Measurements from ENCODE around the gene ZNF655. TPM values are rescaled to one million over a fixed set of nuclear protein-coding genes. Genes with fewer than 3 reads are reported as not detected.
"Not testable (repeated sequence)": the region's sequence is repeated elsewhere in the genome, so short reads cannot be mapped to it uniquely, and the experiment has no call there.

Gene ZNF655
- total RNA-seq, 1 donor from 2014 or later: 56.0 TPM

DNA sequence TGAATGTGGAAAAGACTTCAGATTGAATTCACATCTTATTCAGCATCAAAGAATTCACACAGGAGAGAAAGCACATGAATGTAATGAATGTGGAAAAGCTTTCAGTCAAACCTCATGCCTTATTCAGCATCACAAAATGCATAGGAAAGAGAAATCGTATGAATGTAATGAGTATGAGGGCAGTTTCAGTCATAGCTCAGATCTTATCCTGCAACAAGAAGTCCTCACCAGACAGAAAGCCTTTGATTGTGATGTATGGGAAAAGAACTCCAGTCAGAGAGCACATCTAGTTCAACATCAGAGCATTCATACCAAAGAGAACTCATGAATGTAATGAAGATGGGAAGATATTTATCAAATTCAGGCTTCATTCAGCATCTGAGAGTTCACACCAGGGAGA is 14.8 kb downstream of the ZNF655 start:
- TF ChIP-seq, protein P1, sequence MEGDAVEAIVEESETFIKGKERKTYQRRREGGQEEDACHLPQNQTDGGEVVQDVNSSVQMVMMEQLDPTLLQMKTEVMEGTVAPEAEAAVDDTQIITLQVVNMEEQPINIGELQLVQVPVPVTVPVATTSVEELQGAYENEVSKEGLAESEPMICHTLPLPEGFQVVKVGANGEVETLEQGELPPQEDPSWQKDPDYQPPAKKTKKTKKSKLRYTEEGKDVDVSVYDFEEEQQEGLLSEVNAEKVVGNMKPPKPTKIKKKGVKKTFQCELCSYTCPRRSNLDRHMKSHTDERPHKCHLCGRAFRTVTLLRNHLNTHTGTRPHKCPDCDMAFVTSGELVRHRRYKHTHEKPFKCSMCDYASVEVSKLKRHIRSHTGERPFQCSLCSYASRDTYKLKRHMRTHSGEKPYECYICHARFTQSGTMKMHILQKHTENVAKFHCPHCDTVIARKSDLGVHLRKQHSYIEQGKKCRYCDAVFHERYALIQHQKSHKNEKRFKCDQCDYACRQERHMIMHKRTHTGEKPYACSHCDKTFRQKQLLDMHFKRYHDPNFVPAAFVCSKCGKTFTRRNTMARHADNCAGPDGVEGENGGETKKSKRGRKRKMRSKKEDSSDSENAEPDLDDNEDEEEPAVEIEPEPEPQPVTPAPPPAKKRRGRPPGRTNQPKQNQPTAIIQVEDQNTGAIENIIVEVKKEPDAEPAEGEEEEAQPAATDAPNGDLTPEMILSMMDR (conservative IDR thresholded peaks at IDR 0.05): no peak
- Mint-ChIP-seq H3K27ac (ENCODE audit: unreplicated experiment) (no peak overlapping the region), H3K4me3 (no peak overlapping the region), H3K4me1 (no peaks in the 10 kb centered on the region), H3K9me3 (no peaks in the 10 kb centered on the region), H3K36me3 (ENCODE audit: low read depth) (peaks cover 5% of the 10 kb centered on the region), H3K27me3 (ENCODE audit: low read depth) (no peaks in the 10 kb centered on the region)
- DNase-seq (ENCODE audit: low read depth, low spot score): no peak

DNA sequence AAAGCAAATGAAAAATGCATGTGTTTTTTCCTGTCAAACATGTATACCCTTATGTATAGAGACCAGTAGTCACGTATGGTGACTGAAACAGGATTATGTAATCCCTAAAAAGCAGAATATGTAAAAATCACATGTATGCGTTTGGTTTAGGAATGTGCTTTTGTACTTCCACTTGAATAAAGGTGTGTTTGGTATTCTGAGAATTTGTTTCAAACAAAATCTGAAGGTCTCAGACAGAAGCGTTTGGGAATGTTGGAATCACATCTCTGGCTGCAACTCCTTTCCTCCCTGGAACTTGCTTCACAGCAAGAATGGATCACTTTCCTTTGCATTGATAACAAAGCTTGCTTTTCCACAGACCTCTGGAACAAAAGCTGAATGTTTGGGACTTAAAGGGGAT is 17.8 kb downstream of the ZNF655 start:
- Mint-ChIP-seq H3K27me3 (ENCODE audit: low read depth) (no peaks in the 10 kb centered on the region), H3K4me1 (peaks cover 19% of the 10 kb centered on the region), H3K4me3 (no peak overlapping the region), H3K27ac (ENCODE audit: unreplicated experiment) (no peak overlapping the region), H3K36me3 (ENCODE audit: low read depth) (peaks cover 5% of the 10 kb centered on the region), H3K9me3 (no peaks in the 10 kb centered on the region)
- TF ChIP-seq, protein P1 (conservative IDR thresholded peaks at IDR 0.05): no peak
- DNase-seq (ENCODE audit: low read depth, low spot score): no peak

- no peaks in the 10 kb centered on the region for H3K9me3 Mint-ChIP-seq
- TF ChIP-seq, protein P1 (conservative IDR thresholded peaks at IDR 0.05): no peak
- peak overlapping the region; percentile 90 for H3K4me3 Mint-ChIP-seq
- H3K36me3 Mint-ChIP-seq (ENCODE audit: low read depth): no peaks in the 10 kb centered on the region
- H3K27me3 Mint-ChIP-seq (ENCODE audit: low read depth): peaks cover 3% of the 10 kb centered on the region
- DNase-seq (ENCODE audit: low read depth, low spot score): no peak
- H3K4me1 Mint-ChIP-seq: peaks cover 21% of the 10 kb centered on the region
- H3K27ac Mint-ChIP-seq (ENCODE audit: unreplicated experiment): no peak overlapping the region
Measured at GRCh38 chr7:99579281-99579955, 21.0 kb downstream of the ZNF655 start.

- peak overlapping the region; percentile 90 for H3K4me3 Mint-ChIP-seq
- H3K4me1 Mint-ChIP-seq: peaks cover 21% of the 10 kb centered on the region
- no peaks in the 10 kb centered on the region for H3K9me3 Mint-ChIP-seq
Measured at GRCh38 chr7:99579956-99580777, 21.7 kb downstream of the ZNF655 start.

GRCh38 chr7:99580778-99581332 is 22.4 kb downstream of the ZNF655 start:
- H3K27me3 Mint-ChIP-seq (ENCODE audit: low read depth): peaks cover 11% of the 10 kb centered on the region
- H3K4me1 Mint-ChIP-seq: peaks cover 21% of the 10 kb centered on the region
- H3K36me3 Mint-ChIP-seq (ENCODE audit: low read depth); DNase-seq (ENCODE audit: low read depth, low spot score); H3K9me3 Mint-ChIP-seq: not testable (repeated sequence)
- peak overlapping the region; percentile 97 for H3K27ac Mint-ChIP-seq (ENCODE audit: unreplicated experiment)
- H3K4me3 Mint-ChIP-seq: peak overlapping the region; percentile 90

More at GRCh38 chr7:99579956-99580777, 21.7 kb downstream of the ZNF655 start:
- peak; percentile 79 for DNase-seq (ENCODE audit: low read depth, low spot score)
- peak overlapping the region; percentile 97 for H3K27ac Mint-ChIP-seq (ENCODE audit: unreplicated experiment)
- peaks cover 8% of the 10 kb centered on the region for H3K27me3 Mint-ChIP-seq (ENCODE audit: low read depth)
- TF ChIP-seq, protein P1 (conservative IDR thresholded peaks at IDR 0.05): peak; percentile 61
- no peaks in the 10 kb centered on the region for H3K36me3 Mint-ChIP-seq (ENCODE audit: low read depth)

All from neural crest cell (in vitro differentiated cells).